SJCRH30 (cell line): ENCODE data around the gene EBNA1BP2. TPM values are rescaled to one million over a fixed set of nuclear protein-coding genes. Genes with fewer than 3 reads are reported as not detected.
A peak's percentile ranks its signal among the peaks of the same experiment; 100 is the strongest.
"Not testable (repeated sequence)": the region's sequence is repeated elsewhere in the genome, so short reads cannot be mapped to it uniquely, and the experiment has no call there.

Experiments
- DNase-seq, 2 experiments: peaks; one replicate each; pipeline ENCODE4 v3.0.0-alpha.2; 2015 to 2020
- H3K27ac ChIP-seq: fragments of 250-450 bp; sonication (Bioruptor Pico); 2 replicates; pipeline ENCODE4 v1.5.1; 2020; ENCODE audit warnings: mild to moderate bottlenecking, moderate library complexity
- H3K27me3 ChIP-seq: fragments of 250-450 bp; sonication (Bioruptor Pico); 2 replicates; pipeline ENCODE4 v1.5.1; 2020; ENCODE audit warnings: mild to moderate bottlenecking, moderate library complexity
- H3K36me3 ChIP-seq: fragments of 250-450 bp; sonication (Bioruptor Pico); 2 replicates; pipeline ENCODE4 v1.5.1; 2020; ENCODE audit warnings: mild to moderate bottlenecking, moderate library complexity
- H3K4me1 ChIP-seq: fragments of 250-450 bp; sonication (Bioruptor Pico); 2 replicates; pipeline ENCODE4 v1.5.1; 2020; ENCODE audit warnings: mild to moderate bottlenecking, moderate library complexity
- H3K4me3 ChIP-seq: fragments of 250-450 bp; sonication (Bioruptor Pico); 2 replicates; pipeline ENCODE4 v1.5.1; 2020; ENCODE audit warnings: mild to moderate bottlenecking, moderate library complexity
- H3K9me3 ChIP-seq: fragments of 250-450 bp; sonication (Bioruptor Pico); replicated peaks from 2 replicates; pipeline ENCODE4 v1.5.1; 2020; ENCODE audit warnings: mild to moderate bottlenecking, moderate library complexity
- total RNA-seq: library from RNA; depleted of rRNA; stranded (reverse); fragments of >200 nt; shearing (Covaris generic); gene quantifications from 2 replicates; pipeline ENCODE4 v1.2.3, GENCODE V29; 2014; rRNA removed

Gene EBNA1BP2
- 95.8 and 97.2 TPM in 2 replicates for total RNA-seq

- no peaks in the 10 kb centered on the region; the same call in 1 of the 2 replicates for H3K27me3 ChIP-seq
- peaks cover 3% of the 10 kb centered on the region; the same call in 1 of the 2 replicates for H3K4me1 ChIP-seq
- peak; percentile 91 to 96 for DNase-seq
- no peaks in the 10 kb centered on the region; the same call in 1 of the 2 replicates for H3K9me3 ChIP-seq
- H3K27ac ChIP-seq: peak within 1 kb of the TSS; percentile 22
- peak within 1 kb of the TSS; percentile 76 for H3K4me3 ChIP-seq
- H3K36me3 ChIP-seq: peaks cover 18% of the 10 kb centered on the region
Observed at GRCh38 chr1:43171876-43172526, at the start of gene EBNA1BP2, which contains the start of gene CFAP57. Gene EBNA1BP2 (minus strand): TSS chr1:43172290. CDS start chr1:43172118, 172 bp downstream. Gene CFAP57 (plus strand): TSS chr1:43172330. CDS start chr1:43172754, 424 bp downstream.

GRCh38 chr1:43221797-43222196 is 49.7 kb upstream of the EBNA1BP2 start:
- Histone ChIP-seq H3K36me3 (no peaks in the 10 kb centered on the region), H3K4me3 (no peak overlapping the region), H3K27ac (no peak overlapping the region), H3K9me3 (no peaks in the 10 kb centered on the region), H3K4me1 (no peaks in the 10 kb centered on the region), H3K27me3 (no peaks in the 10 kb centered on the region; the same call in 1 of the 2 replicates)
- no peak for DNase-seq

- DNase-seq: no peak
- no peaks in the 10 kb centered on the region for H3K4me1 ChIP-seq
Observed at GRCh38 chr1:43220905-43221778, 49.1 kb upstream of the EBNA1BP2 start.

GRCh38 chr1:43217747-43218146 is 45.7 kb upstream of the EBNA1BP2 start:
- H3K36me3 ChIP-seq: no peaks in the 10 kb centered on the region
- DNase-seq: no peak
- H3K4me1 ChIP-seq: no peaks in the 10 kb centered on the region
- H3K9me3 ChIP-seq: 0 out of 2 replicates have a peak, but pooled peaks cover 2% of the 10 kb centered on the region
- peaks cover 6% of the 10 kb centered on the region; the same call in 1 of the 2 replicates for H3K27me3 ChIP-seq
- no peak overlapping the region for H3K4me3 ChIP-seq
- H3K27ac ChIP-seq: no peak overlapping the region

More at GRCh38 chr1:43220905-43221778, 49.1 kb upstream of the EBNA1BP2 start:
- no peaks in the 10 kb centered on the region for H3K9me3 ChIP-seq
- no peaks in the 10 kb centered on the region; the same call in 1 of the 2 replicates for H3K27me3 ChIP-seq
- H3K4me3 ChIP-seq: no peak overlapping the region
- H3K36me3 ChIP-seq: no peaks in the 10 kb centered on the region
- H3K27ac ChIP-seq: no peak overlapping the region

- Histone ChIP-seq H3K36me3 (no peaks in the 10 kb centered on the region), H3K4me1 (no peaks in the 10 kb centered on the region; the same call in 1 of the 2 replicates), H3K27me3 (peaks cover 6% of the 10 kb centered on the region; the same call in 1 of the 2 replicates), H3K27ac (no peak overlapping the region), H3K4me3 (no peak overlapping the region), H3K9me3 (0 out of 2 replicates have a peak, but pooled peaks cover 2% of the 10 kb centered on the region)
- DNase-seq: no peak
Observed at GRCh38 chr1:43214501-43215444, 42.7 kb upstream of the EBNA1BP2 start.

GRCh38 chr1:43208277-43208676 is 36.2 kb upstream of the EBNA1BP2 start:
- DNase-seq, H3K9me3 ChIP-seq, H3K27me3 ChIP-seq, H3K4me3 ChIP-seq, H3K36me3 ChIP-seq, H3K27ac ChIP-seq: not testable (repeated sequence)
- H3K4me1 ChIP-seq: peaks cover 26% of the 10 kb centered on the region

GRCh38 chr1:43207229-43207853 is 35.3 kb upstream of the EBNA1BP2 start:
- Histone ChIP-seq H3K9me3 (peaks cover 3% of the 10 kb centered on the region; the same call in 1 of the 2 replicates), H3K36me3 (no peaks in the 10 kb centered on the region), H3K4me1 (peaks cover 26% of the 10 kb centered on the region), H3K4me3 (peak overlapping the region; percentile 22), H3K27ac (peak overlapping the region; percentile 82), H3K27me3 (no peaks in the 10 kb centered on the region)
- no peak for DNase-seq

GRCh38 chr1:43206600-43207228 is 34.6 kb upstream of the EBNA1BP2 start:
- H3K4me1 ChIP-seq: peaks cover 26% of the 10 kb centered on the region
- H3K27me3 ChIP-seq: no peaks in the 10 kb centered on the region
- peak overlapping the region; percentile 22 for H3K4me3 ChIP-seq
- peak; percentile 73 to 86 for DNase-seq
- H3K27ac ChIP-seq: peak overlapping the region; percentile 82
- H3K9me3 ChIP-seq: peaks cover 3% of the 10 kb centered on the region; the same call in 1 of the 2 replicates
- H3K36me3 ChIP-seq: no peaks in the 10 kb centered on the region

- no peaks in the 10 kb centered on the region for H3K36me3 ChIP-seq
- H3K4me1 ChIP-seq: peaks cover 26% of the 10 kb centered on the region
- peak overlapping the region; percentile 82; the same call in 1 of the 2 replicates for H3K27ac ChIP-seq
- no peak for DNase-seq
- peaks cover 3% of the 10 kb centered on the region for H3K9me3 ChIP-seq
- no peak overlapping the region for H3K4me3 ChIP-seq
- H3K27me3 ChIP-seq: no peaks in the 10 kb centered on the region
Observed at GRCh38 chr1:43205671-43206070, 33.6 kb upstream of the EBNA1BP2 start.

GRCh38 chr1:43204394-43204793 is 32.3 kb upstream of the EBNA1BP2 start:
- Histone ChIP-seq H3K27ac (no peak overlapping the region), H3K9me3 (peaks cover 3% of the 10 kb centered on the region), H3K27me3 (no peaks in the 10 kb centered on the region), H3K36me3 (no peaks in the 10 kb centered on the region), H3K4me1 (peaks cover 26% of the 10 kb centered on the region), H3K4me3 (no peak overlapping the region)
- no peak for DNase-seq

GRCh38 chr1:43203859-43204258 is 31.8 kb upstream of the EBNA1BP2 start:
- peaks cover 26% of the 10 kb centered on the region for H3K4me1 ChIP-seq
- H3K27ac ChIP-seq: no peak overlapping the region
- H3K9me3 ChIP-seq: peaks cover 3% of the 10 kb centered on the region
- no peaks in the 10 kb centered on the region; the same call in 1 of the 2 replicates for H3K27me3 ChIP-seq
- no peak for DNase-seq
- no peaks in the 10 kb centered on the region for H3K36me3 ChIP-seq
- no peak overlapping the region for H3K4me3 ChIP-seq

GRCh38 chr1:43199093-43199726 is 27.1 kb upstream of the EBNA1BP2 start:
- H3K9me3 ChIP-seq: peaks cover 7% of the 10 kb centered on the region
- H3K4me1 ChIP-seq: no peaks in the 10 kb centered on the region
- DNase-seq: no peak
- no peak overlapping the region for H3K4me3 ChIP-seq
- no peak overlapping the region for H3K27ac ChIP-seq
- no peaks in the 10 kb centered on the region; the same call in 1 of the 2 replicates for H3K36me3 ChIP-seq
- H3K27me3 ChIP-seq: no peaks in the 10 kb centered on the region; the same call in 1 of the 2 replicates
